Lung (tissue), 12 donors: ENCODE results near the gene IBTK. TPM values are rescaled to one million over a fixed set of nuclear protein-coding genes. Genes with fewer than 3 reads are reported as not detected.

Source experiments
- ATAC-seq: fragments of 200-7000 bp; cut with Tn5 transposase; one replicate; pipeline ENCODE4 v1.9.1; 2020; ENCODE audit warnings: moderate number of reproducible peaks; ENCODE audit not compliant: insufficient read depth, low FRiP score
- DNase-seq, 3 donors: peaks; one replicate each; pipeline ENCODE4 v3.0.0-alpha.2; 2013 to 2017
- H3K27ac ChIP-seq, 2 donors: one replicate each; pipeline ENCODE4 v1.5.1; 2013; ENCODE audit warnings: mild to moderate bottlenecking in 2 of 2, moderate library complexity in 2 of 2, control low read depth in 1 of 2, inconsistent platforms in 1 of 2, low read depth in 1 of 2, low read length in 1 of 2
- H3K27me3 ChIP-seq, 3 donors: one replicate each; pipeline ENCODE4 v1.5.1; 2013; ENCODE audit warnings: low read length in 2 of 3; ENCODE audit not compliant: control insufficient read depth in 3 of 3, insufficient read depth in 3 of 3
- H3K36me3 ChIP-seq, 4 donors: one replicate each; pipeline ENCODE4 v1.5.1; 2013; ENCODE audit warnings: low read length in 4 of 4, mild to moderate bottlenecking in 1 of 4, moderate library complexity in 1 of 4; ENCODE audit not compliant: control insufficient read depth in 4 of 4, insufficient read depth in 4 of 4
- H3K4me1 ChIP-seq, 5 donors: one replicate each; pipeline ENCODE4 v1.5.1; 2013; ENCODE audit warnings: low read length in 5 of 5, mild to moderate bottlenecking in 2 of 5, moderate library complexity in 1 of 5; ENCODE audit not compliant: control insufficient read depth in 5 of 5, insufficient read depth in 5 of 5
- H3K4me3 ChIP-seq: one replicate; pipeline ENCODE4 v1.5.1; 2013; ENCODE audit warnings: mild to moderate bottlenecking, control low read depth, moderate library complexity
- H3K9ac ChIP-seq, 2 donors: one replicate each; pipeline ENCODE4 v1.5.1; 2013; ENCODE audit warnings: low read length in 2 of 2, control low read depth in 1 of 2; ENCODE audit not compliant: insufficient read depth in 1 of 2
- H3K9me3 ChIP-seq, 4 donors: one replicate each; pipeline ENCODE4 v1.5.1; 2013; ENCODE audit warnings: low read length in 3 of 4, mild to moderate bottlenecking in 1 of 4, moderate library complexity in 1 of 4; ENCODE audit not compliant: control insufficient read depth in 4 of 4, insufficient read depth in 3 of 4
- CTCF ChIP-seq: IDR thresholded peaks from 2 replicates; pipeline ENCODE4 v1.5.1; 2012; ENCODE audit warnings: mild to moderate bottlenecking; ENCODE audit errors: control extremely low read depth, extremely low read depth
- WGBS, 2 donors: extraction: QIAGEN DNeasy Blood & Tissue Kit; methylation state at CpG; one replicate each; pipeline ENCODE4 v1.1.7; 2013; 5-methylcytosine and 5-hydroxymethylcytosine counted together
- polyA plus RNA-seq, 2 donors: library from polyadenylated mRNA; stranded (reverse); fragments of 200-250 nt; gene quantifications; one replicate each; pipeline ENCODE4 v1.2.1, GENCODE V29; 2013
- total RNA-seq, 2 donors: library from RNA; depleted of rRNA in 1 of 2; stranded (reverse); fragments of >200 nt in 1 of 2; gene quantifications; one replicate each; pipeline ENCODE4 v1.2.1, GENCODE V29; 2014 to 2021
- donor health status: control.
- donor health status: control.
- donor health status: Bipolar disorder and iron deficiency.
- donor health status: healthy.
- donor health status: DM: yes; HTN: yes; CAD: no.

The IBTK gene
- total and polyA plus RNA-seq, 4 donors, result 17.7 to 47.2 (median 27.1) TPM

- H3K36me3 ChIP-seq, result no peaks in the 10 kb centered on the region
Measured at GRCh38 chr6:82246802-82247504, 591 bp downstream of the IBTK start.

GRCh38 chr6:82246370-82246769 lies 1.2 kb downstream of the IBTK start:
- Histone ChIP-seq H3K4me3 (no peak overlapping the region), H3K27me3 (no peaks in the 10 kb centered on the region), H3K36me3 (no peaks in the 10 kb centered on the region), H3K9me3 (no peaks in the 10 kb centered on the region), H3K27ac (peak overlapping the region in 1 of 2 donors; percentile 94), H3K9ac (peak overlapping the region; percentile 94 to 98), H3K4me1 (peaks cover 4 to 15% (median 7%) of the 10 kb centered on the region in 5 donors)
- 78 to 82% methylated on average over 12 of the region's 12 CpGs for WGBS, 2 donors
- DNase-seq, result peak in 1 of 3 donors; percentile 12
- no peak for ATAC-seq
- TF ChIP-seq CTCF, result no peak

More at GRCh38 chr6:82246802-82247504, 591 bp downstream of the IBTK start:
- peak overlapping the region; percentile 86 for H3K4me3 ChIP-seq
- no peak for TF ChIP-seq CTCF
- 2 to 3% methylated on average over 29 to 32 of the region's 32 CpGs for WGBS, 2 donors
- peak overlapping the region; percentile 94 to 99 for H3K27ac ChIP-seq
- peak overlapping the region; percentile 94 to 98 for H3K9ac ChIP-seq
- DNase-seq (peak; percentile 81 to 86 (median 84)), ATAC-seq (peak; percentile 70)
- no peaks in the 10 kb centered on the region for H3K27me3 ChIP-seq
- peaks cover 4 to 15% (median 7%) of the 10 kb centered on the region in 5 donors for H3K4me1 ChIP-seq
- no peaks in the 10 kb centered on the region for H3K9me3 ChIP-seq

- DNase-seq (no peak), ATAC-seq (no peak)
- no peak for TF ChIP-seq CTCF
- Histone ChIP-seq H3K27ac (no peak overlapping the region), H3K27me3 (no peaks in the 10 kb centered on the region), H3K4me1 (peaks cover 4 to 15% (median 9%) of the 10 kb centered on the region in 5 donors), H3K9me3 (no peaks in the 10 kb centered on the region), H3K36me3 (no peaks in the 10 kb centered on the region), H3K4me3 (no peak overlapping the region), H3K9ac (no peak overlapping the region)
- WGBS, 2 donors, result 98% methylated on average over 4 of the region's 4 CpGs
Measured at GRCh38 chr6:82245376-82245775, 2.2 kb downstream of the IBTK start.
